ENCODE data around the gene EFCAB9.
A peak's percentile ranks its signal among the peaks of the same experiment; 100 is the strongest.

Gene EFCAB9

DNA sequence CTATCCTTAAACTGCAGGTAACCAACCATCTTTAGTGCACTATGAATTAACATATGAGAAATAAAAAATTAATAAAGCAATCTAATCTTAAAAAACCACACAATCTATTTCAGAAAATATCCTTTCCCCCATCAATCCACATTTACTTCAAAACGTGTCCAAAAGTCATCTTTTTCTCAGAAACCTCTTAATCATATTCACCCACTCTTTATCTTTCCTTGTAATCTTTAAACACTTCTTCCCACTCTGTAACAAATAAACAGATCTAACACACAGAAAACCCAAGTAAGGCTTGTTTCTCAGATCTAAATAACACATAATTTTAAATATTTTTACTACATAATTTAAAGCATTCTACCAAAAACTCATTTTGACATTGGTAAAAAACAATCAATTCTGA, 44.4 kb downstream of the EFCAB9 start:
- TF ChIP-seq, protein P1, sequence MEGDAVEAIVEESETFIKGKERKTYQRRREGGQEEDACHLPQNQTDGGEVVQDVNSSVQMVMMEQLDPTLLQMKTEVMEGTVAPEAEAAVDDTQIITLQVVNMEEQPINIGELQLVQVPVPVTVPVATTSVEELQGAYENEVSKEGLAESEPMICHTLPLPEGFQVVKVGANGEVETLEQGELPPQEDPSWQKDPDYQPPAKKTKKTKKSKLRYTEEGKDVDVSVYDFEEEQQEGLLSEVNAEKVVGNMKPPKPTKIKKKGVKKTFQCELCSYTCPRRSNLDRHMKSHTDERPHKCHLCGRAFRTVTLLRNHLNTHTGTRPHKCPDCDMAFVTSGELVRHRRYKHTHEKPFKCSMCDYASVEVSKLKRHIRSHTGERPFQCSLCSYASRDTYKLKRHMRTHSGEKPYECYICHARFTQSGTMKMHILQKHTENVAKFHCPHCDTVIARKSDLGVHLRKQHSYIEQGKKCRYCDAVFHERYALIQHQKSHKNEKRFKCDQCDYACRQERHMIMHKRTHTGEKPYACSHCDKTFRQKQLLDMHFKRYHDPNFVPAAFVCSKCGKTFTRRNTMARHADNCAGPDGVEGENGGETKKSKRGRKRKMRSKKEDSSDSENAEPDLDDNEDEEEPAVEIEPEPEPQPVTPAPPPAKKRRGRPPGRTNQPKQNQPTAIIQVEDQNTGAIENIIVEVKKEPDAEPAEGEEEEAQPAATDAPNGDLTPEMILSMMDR (IDR thresholded peaks at IDR 0.05; ENCODE audit: low read length, missing control alignments), result no peak
- no peak overlapping the region for H3K4me3 ChIP-seq (replicated peaks; ENCODE audit: low read depth, low read length)

DNA sequence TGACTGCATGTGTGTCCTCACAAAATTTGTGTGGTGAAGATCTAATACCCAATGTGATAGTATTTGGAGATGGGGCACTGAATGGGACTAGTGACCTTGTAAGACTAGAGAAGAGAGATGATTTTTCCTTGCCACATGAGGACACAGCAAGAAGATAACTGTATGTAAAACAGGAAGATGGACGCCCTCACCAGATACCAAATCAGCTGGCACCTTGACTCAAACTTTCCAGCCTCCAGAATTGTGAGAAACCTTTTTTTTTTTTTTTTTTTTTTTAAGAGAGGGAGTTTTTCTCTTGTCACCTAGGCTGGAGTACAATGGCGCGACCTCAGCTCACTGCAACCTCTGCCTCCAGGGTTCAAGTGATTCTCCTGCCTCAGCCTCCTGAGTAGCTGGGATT, 49.3 kb downstream of the EFCAB9 start:
- TF ChIP-seq, protein P1 (IDR thresholded peaks at IDR 0.05; ENCODE audit: low read length, missing control alignments), result no peak
- no peak for DNase-seq (ENCODE audit: low read depth)

More for the DNA sequence above, 44.4 kb downstream of the EFCAB9 start:
- DNase-seq (ENCODE audit: low read depth), result no peak

DNA sequence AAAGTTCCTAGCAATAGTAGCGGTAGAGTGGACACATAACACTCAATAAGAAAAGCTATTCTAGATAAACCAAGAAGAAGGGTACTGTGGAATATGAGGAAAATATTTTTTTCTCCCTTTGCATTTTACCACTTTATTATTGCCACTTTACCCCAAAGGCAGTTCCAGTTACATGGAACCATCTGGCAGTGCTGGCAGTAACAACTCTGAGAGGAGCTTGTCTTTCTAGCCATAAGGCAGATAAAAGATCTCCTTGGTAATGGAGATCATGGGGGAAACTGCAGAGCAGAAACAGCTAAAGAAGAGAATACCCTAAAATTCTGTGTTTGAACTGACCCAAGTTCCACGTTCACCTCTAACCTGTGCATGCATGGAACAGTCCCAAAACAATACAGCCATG, 51.1 kb downstream of the EFCAB9 start:
- no peak overlapping the region for H3K4me3 ChIP-seq (replicated peaks; ENCODE audit: low read depth, low read length)
- TF ChIP-seq, protein P1 (IDR thresholded peaks at IDR 0.05; ENCODE audit: low read length, missing control alignments), result no peak
- DNase-seq (ENCODE audit: low read depth), result no peak

More for the DNA sequence above, 49.3 kb downstream of the EFCAB9 start:
- H3K4me3 ChIP-seq (replicated peaks; ENCODE audit: low read depth, low read length), result no peak overlapping the region

DNA sequence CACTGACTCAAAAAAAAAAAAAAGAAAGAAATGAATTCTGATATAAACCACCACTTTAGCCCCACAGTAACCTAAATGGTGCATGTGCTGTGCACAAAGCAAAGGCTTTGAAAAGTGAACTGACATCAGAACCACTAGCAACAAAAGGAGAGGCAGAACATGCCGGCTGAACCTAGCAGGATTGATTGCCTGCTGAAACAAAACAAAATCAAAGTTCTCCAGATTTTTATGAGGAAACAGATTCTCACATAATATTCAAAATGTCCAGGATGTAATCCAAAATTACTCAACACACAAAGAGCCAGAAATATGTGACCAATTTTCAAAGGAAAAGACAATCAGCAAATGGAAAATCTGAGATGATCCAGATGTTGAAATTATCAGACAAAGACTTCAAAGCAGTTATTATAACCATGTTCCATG, 51.7 kb downstream of the EFCAB9 start:
- peak; percentile 52 for DNase-seq (ENCODE audit: low read depth)
- TF ChIP-seq, protein P1 (IDR thresholded peaks at IDR 0.05; ENCODE audit: low read length, missing control alignments), result no peak
- H3K4me3 ChIP-seq (replicated peaks; ENCODE audit: low read depth, low read length), result no peak overlapping the region

DNA sequence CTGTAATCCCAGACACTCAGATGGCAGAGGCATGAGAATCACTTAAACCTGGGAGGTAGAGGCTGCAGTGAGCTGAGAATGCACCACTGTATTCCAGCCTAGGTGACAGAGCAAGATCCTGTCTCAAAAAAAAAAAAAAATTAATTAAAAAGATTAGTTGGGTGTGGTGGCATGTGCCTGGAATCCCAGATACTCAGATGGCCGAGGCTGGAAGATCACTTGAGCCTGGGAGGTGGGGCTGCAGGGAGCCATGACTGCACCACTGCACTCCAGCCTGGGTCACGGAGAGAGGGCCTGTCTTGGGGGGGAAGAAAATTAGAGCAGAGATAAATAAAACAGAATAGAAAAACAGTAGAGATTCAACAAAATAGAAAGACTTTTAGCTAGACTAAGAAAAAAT, 54.7 kb downstream of the EFCAB9 start:
- no peak for DNase-seq (ENCODE audit: low read depth)
- TF ChIP-seq, protein P1 (IDR thresholded peaks at IDR 0.05; ENCODE audit: low read length, missing control alignments), result no peak
- H3K4me3 ChIP-seq (replicated peaks; ENCODE audit: low read depth, low read length), result no peak overlapping the region

DNA sequence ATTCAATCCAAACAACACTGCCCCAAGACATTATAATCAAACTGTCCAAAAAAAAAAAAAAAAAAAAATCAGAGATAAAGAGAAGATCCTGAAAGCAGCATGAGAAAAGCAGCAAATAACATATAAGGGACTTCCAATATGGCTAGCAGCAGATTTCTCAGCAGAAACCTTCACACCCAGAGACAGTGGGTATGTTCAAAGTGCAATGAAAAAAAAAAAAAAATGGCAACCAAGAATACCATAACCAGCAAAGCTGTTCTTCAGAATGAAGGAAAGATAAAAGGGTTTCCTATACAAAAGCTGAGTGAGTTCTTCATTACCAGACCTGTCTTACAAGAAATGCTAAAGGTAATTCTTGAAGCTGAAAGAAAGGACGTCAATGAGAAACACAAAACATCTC, 57.4 kb downstream of the EFCAB9 start:
- no peak overlapping the region for H3K4me3 ChIP-seq (replicated peaks; ENCODE audit: low read depth, low read length)
- TF ChIP-seq, protein P1 (IDR thresholded peaks at IDR 0.05; ENCODE audit: low read length, missing control alignments), result no peak
- no peak for DNase-seq (ENCODE audit: low read depth)

DNA sequence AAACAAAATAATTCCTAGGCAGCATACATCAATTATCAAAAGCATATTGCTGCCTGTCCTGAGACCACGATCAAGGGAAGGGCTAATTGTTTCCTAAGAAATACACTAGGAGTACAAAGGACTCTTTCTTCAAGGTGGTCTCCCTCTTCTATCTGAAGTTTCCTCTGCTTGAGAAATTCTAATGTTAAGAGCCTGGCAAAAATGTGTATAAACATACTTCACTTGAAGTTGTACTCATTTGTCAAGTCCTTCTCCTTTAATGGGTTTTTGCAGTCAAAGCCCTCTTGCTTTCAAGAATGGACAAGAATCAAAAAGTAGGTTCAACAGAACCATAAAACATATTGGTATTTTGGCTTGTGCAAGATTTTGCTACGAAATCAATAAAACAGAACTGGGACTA, 58.5 kb downstream of the EFCAB9 start:
- DNase-seq (ENCODE audit: low read depth), result no peak
- no peak overlapping the region for H3K4me3 ChIP-seq (replicated peaks; ENCODE audit: low read depth, low read length)
- TF ChIP-seq, protein P1 (IDR thresholded peaks at IDR 0.05; ENCODE audit: low read length, missing control alignments), result no peak

Measured in fibroblast of pulmonary artery (primary cell).